SIG-M5 treated with dmso at 0.1 percent for 504 hours (cell line): Measurements from ENCODE around the gene AIG1.
A peak's percentile ranks its signal among the peaks of the same experiment; 100 is the strongest.
"Not testable (repeated sequence)": the region's sequence is repeated elsewhere in the genome, so short reads cannot be mapped to it uniquely, and the experiment has no call there.

Source experiments
- DNase-seq: peaks from one replicate; lab custom pipeline; 2025; ENCODE audit not compliant: unreplicated experiment; lab: John Stamatoyannopoulos, UW

Gene AIG1

GRCh38 chr6:143125864-143126573 is 65.3 kb downstream of the AIG1 start:
- DNase-seq = no peak

- no peak for DNase-seq
These were observed 65.9 kb downstream of the AIG1 start for GRCh38 chr6:143126574-143126941.

- DNase-seq = no peak
These were observed 67.4 kb downstream of the AIG1 start for GRCh38 chr6:143127941-143128680.

GRCh38 chr6:143128681-143129015 is 68.0 kb downstream of the AIG1 start:
- no peak for DNase-seq

GRCh38 chr6:143130928-143131327 is 70.2 kb downstream of the AIG1 start:
- no peak for DNase-seq

GRCh38 chr6:143135325-143135724 is 74.6 kb downstream of the AIG1 start:
- DNase-seq = no peak

- no peak for DNase-seq
These were observed 75.3 kb downstream of the AIG1 start for GRCh38 chr6:143135797-143136561.

- DNase-seq = no peak
These were observed 76.0 kb downstream of the AIG1 start for GRCh38 chr6:143136647-143137046.

- no peak for DNase-seq
These were observed 78.6 kb downstream of the AIG1 start for GRCh38 chr6:143139239-143139784.

GRCh38 chr6:143139884-143140283 is 79.2 kb downstream of the AIG1 start:
- not testable (repeated sequence) for DNase-seq

- no peak for DNase-seq
These were observed 80.1 kb downstream of the AIG1 start for GRCh38 chr6:143140767-143141166.

GRCh38 chr6:143141442-143141841 is 80.8 kb downstream of the AIG1 start:
- DNase-seq = no peak

GRCh38 chr6:143146186-143146851 is 85.6 kb downstream of the AIG1 start:
- DNase-seq = no peak

- no peak for DNase-seq
These were observed 89.1 kb downstream of the AIG1 start for GRCh38 chr6:143149771-143150170.

GRCh38 chr6:143150281-143150680 is 89.6 kb downstream of the AIG1 start:
- no peak for DNase-seq

GRCh38 chr6:143151381-143151780 is 90.7 kb downstream of the AIG1 start:
- no peak for DNase-seq

- no peak for DNase-seq
These were observed 95.0 kb downstream of the AIG1 start for GRCh38 chr6:143155681-143156080.

- DNase-seq = no peak
These were observed 96.4 kb downstream of the AIG1 start for GRCh38 chr6:143157131-143157530.

- peak; percentile 8 for DNase-seq
These were observed 97.5 kb downstream of the AIG1 start for GRCh38 chr6:143158113-143158581.

GRCh38 chr6:143159001-143159400 is 98.3 kb downstream of the AIG1 start:
- DNase-seq = no peak

- no peak for DNase-seq
These were observed 99.3 kb downstream of the AIG1 start for GRCh38 chr6:143160015-143160414.
